MM.1S (cell line): ENCODE data around the gene EIF6.

ENCODE experiments used
- EZH2 ChIP-seq: fragments of 300-600 bp; sonication (generic); optimal IDR thresholded peaks from 2 replicates; pipeline ENCODE3; 2017; ENCODE audit warnings: low read depth, mild to moderate bottlenecking, antibody characterized with exemption, low read length, mixed read lengths
- TF ChIP-seq, protein P1 (sequence below): fragments of 300-600 bp; sonication (generic); IDR thresholded peaks from 2 replicates; pipeline ENCODE4 v1.5.1; 2016; ENCODE audit warnings: antibody characterized with exemption, low read length, mixed read lengths

DNA sequence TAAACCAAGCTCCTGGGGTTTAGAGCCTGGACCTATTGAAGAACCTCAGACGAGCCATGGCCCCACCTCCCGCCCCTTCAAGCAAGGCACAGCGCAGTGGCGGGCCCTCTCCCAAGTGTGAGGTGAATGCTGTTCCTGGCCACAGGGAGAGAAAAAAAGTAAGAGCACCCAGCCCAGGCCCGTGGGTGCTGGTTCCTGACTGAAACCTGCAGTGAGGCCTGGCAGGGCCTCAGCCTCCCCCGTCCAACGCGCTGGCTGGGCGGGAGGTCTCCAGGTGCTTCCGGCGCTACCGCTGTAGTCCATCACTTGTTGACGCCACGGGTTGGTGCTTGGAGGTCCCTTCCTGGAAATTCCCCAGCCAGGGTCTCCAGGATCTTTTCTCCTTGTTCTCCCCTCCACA is 13.2 kb upstream of the EIF6 start:
- TF ChIP-seq, protein P1, sequence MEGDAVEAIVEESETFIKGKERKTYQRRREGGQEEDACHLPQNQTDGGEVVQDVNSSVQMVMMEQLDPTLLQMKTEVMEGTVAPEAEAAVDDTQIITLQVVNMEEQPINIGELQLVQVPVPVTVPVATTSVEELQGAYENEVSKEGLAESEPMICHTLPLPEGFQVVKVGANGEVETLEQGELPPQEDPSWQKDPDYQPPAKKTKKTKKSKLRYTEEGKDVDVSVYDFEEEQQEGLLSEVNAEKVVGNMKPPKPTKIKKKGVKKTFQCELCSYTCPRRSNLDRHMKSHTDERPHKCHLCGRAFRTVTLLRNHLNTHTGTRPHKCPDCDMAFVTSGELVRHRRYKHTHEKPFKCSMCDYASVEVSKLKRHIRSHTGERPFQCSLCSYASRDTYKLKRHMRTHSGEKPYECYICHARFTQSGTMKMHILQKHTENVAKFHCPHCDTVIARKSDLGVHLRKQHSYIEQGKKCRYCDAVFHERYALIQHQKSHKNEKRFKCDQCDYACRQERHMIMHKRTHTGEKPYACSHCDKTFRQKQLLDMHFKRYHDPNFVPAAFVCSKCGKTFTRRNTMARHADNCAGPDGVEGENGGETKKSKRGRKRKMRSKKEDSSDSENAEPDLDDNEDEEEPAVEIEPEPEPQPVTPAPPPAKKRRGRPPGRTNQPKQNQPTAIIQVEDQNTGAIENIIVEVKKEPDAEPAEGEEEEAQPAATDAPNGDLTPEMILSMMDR = no peak
- TF ChIP-seq EZH2 = no peak
